PC-9 (cell line): ENCODE measurements around the gene ZNF581.

Experiments
- CTCF ChIP-seq: fragments of 200-600 bp; sonication (generic); conservative IDR thresholded peaks from 2 replicates; pipeline ENCODE4 v1.6.1; 2017; ENCODE audit warnings: mixed run types, antibody characterized with exemption, mild to moderate bottlenecking, moderate library complexity
- EZH2 ChIP-seq: fragments of 200-600 bp; sonication (generic); IDR thresholded peaks from 2 replicates; pipeline ENCODE4 v1.8.0; 2017; ENCODE audit warnings: antibody characterized with exemption, low read depth

- TF ChIP-seq CTCF (0 out of 2 replicates have a peak, but pooled peaks have one; percentile 3), EZH2 (no peak)
Measured at GRCh38 chr19:55654323-55654867, 10.9 kb downstream of the ZNF581 start.
